K562 (cell line): ENCODE results near the gene NACC1. TPM values are rescaled to one million over a fixed set of nuclear protein-coding genes. Genes with fewer than 3 reads are reported as not detected.

Experiments used
- IFI16 ChIP-seq: fragments of 250-450 bp; sonication (Bioruptor Pico); IDR thresholded peaks from 2 replicates; pipeline ENCODE4 v2.1.2; 2022; ENCODE audit warnings: mild to moderate bottlenecking, inconsistent platforms
- KDM2B ChIP-seq: fragments of 250-450 bp; sonication (Bioruptor Pico); IDR thresholded peaks from 2 replicates; pipeline ENCODE4 v1.8.0; 2021; ENCODE audit warnings: mild to moderate bottlenecking, moderate library complexity
- NUFIP1 ChIP-seq: fragments of 450-650 bp; IDR thresholded peaks from 2 replicates; pipeline ENCODE4 v1.6.1; 2018; ENCODE audit not compliant: partially characterized antibody
- SIN3A ChIP-seq, 2 experiments: fragments of 150-350 bp in 1 of 2; IDR thresholded peaks; 2 replicates each; pipeline ENCODE4 v1.6.1; 2011 to 2016; ENCODE audit warnings: borderline replicate concordance in 2 of 2, low read depth in 2 of 2, low read length in 2 of 2, mild to moderate bottlenecking in 2 of 2, moderate library complexity in 2 of 2; ENCODE audit not compliant: control insufficient read depth in 1 of 2
- SMC3 ChIP-seq: conservative IDR thresholded peaks from 2 replicates; pipeline ENCODE4 v1.6.1; 2011; ENCODE audit warnings: low read depth, low read length, improper control_type of control experiment; ENCODE audit not compliant: insufficient read depth
- SRSF7 ChIP-seq: fragments of 200-400 bp; formaldehyde crosslinking; optimal IDR thresholded peaks from 2 replicates; pipeline ENCODE3; 2017; ENCODE audit warnings: mild to moderate bottlenecking, low read depth, low read length
- STAG1 ChIP-seq: sonication (generic); formaldehyde crosslinking; IDR thresholded peaks from 2 replicates; pipeline ENCODE4 v1.5.0; 2020; ENCODE audit warnings: missing genetic modification reagents, borderline replicate concordance
- TCFL5 ChIP-seq: fragments of 250-450 bp; sonication (Bioruptor Pico); conservative IDR thresholded peaks from 2 replicates; pipeline ENCODE4 v1.6.1; 2021; ENCODE audit warnings: mild to moderate bottlenecking, moderate library complexity, matching md5 sums
- ZBTB7A ChIP-seq: IDR thresholded peaks from 2 replicates; pipeline ENCODE4 v1.6.1; 2011; ENCODE audit warnings: low read depth, mild to moderate bottlenecking, low read length, moderate library complexity, borderline replicate concordance; ENCODE audit not compliant: control insufficient read depth
- ZNF143 ChIP-seq: sonication (generic); formaldehyde crosslinking; IDR thresholded peaks from 2 replicates; pipeline ENCODE4 v1.9.0; 2022; ENCODE audit warnings: mild to moderate bottlenecking, missing genetic modification reagents
- ZNF586 ChIP-seq: fragments of 450-650 bp; formaldehyde crosslinking; conservative IDR thresholded peaks from 2 replicates; pipeline ENCODE4 v1.4.0; 2020; ENCODE audit warnings: mild to moderate bottlenecking, moderate library complexity
- polyA plus RNA-seq, 8 experiments: library from polyadenylated mRNA; depleted of rRNA in 4 of 8; stranded (reverse) in 5 of 8; unstranded in 3 of 8; fragments of >200 nt; fragmentation: Nextera tagmentation in 2 of 8; fragmentation: Illumina TruSeq in 1 of 8; extraction: Ambion mirVana in 2 of 8; extraction: Trizol in 1 of 8; gene quantifications; 2 replicates each; pipeline versions ENCODE4 v1.2.1 to v1.2.3, GENCODE V29; 2011 to 2014; ENCODE audit warnings: inconsistent platforms in 1 of 8, missing spikeins in 1 of 8
- total RNA-seq, 7 experiments: library from RNA; depleted of rRNA in 6 of 7; stranded (reverse); fragments of >200 nt in 6 of 7; fragmentation: Illumina TruSeq in 2 of 7; extraction: Trizol in 2 of 7; gene quantifications; 2 replicates each; pipeline versions ENCODE4 v1.2.1 to v1.2.3, GENCODE V29; 2011 to 2021; ENCODE audit warnings: low replicate concordance in 1 of 7
- TF ChIP-seq, protein P1 (sequence below): fragments of 250-450 bp; sonication (Bioruptor Pico); IDR thresholded peaks from 2 replicates; pipeline ENCODE4 v1.8.0; 2022; ENCODE audit warnings: inconsistent platforms
- TF ChIP-seq, protein P2 (sequence below): fragments of 450-650 bp; IDR thresholded peaks from 2 replicates; pipeline ENCODE4 v1.6.1; 2016; ENCODE audit warnings: low read depth
- TF ChIP-seq, protein P3 (sequence below): fragments of 450-650 bp; IDR thresholded peaks from 2 replicates; pipeline ENCODE4 v1.6.1; 2017; ENCODE audit warnings: antibody characterized with exemption

NACC1 gene
- total and polyA plus RNA-seq, 9 of the 15 experiments (the other 6 are each of a cell fraction or from before 2014, with no cell fraction given), result 0.04 to 96.6 (median 25.8) TPM

DNA sequence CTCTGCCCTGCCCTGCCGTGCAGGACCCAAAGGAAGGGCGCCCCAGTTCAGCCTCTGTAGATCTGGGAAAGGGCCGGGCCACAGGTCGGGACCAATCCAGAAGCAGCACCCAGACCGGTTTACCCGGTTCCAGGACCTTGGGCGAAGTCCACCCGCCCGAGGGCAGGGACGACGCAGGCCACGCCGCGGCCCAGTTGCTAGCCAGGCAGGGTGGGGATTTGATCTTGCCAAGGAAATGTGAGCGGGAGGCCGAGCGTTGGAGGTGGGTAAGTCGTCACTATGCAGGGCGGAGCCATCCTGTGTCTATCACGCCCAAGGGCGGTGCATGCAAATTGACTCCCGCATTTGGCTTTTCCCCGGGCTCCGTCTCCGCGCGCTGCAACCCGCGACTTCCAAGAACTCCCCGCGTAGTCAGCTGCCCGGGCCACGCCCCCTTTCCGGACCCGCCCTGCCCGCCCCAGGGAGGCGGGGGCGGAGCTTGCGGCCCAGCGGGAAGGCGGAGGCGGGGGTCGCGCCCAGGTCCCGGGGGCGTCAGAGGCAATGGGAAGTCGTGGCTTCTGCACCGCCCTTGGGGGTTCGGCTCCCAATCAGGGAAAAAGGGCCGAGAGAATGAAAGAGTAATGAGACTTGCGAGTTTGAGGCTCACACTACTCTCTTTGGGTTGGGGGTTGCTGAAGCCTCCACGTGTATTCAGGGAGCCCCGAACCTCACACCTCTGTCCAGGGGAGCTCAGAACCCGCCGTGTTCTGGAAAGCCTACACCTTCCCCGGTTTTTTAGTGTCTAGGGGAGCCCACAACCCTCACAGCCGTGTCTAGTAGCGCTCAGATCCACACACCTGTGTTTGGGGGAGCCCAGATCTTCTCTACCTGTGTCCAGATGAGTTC, 44.9 kb downstream of the NACC1 start (continued):
- TF ChIP-seq, protein P1, sequence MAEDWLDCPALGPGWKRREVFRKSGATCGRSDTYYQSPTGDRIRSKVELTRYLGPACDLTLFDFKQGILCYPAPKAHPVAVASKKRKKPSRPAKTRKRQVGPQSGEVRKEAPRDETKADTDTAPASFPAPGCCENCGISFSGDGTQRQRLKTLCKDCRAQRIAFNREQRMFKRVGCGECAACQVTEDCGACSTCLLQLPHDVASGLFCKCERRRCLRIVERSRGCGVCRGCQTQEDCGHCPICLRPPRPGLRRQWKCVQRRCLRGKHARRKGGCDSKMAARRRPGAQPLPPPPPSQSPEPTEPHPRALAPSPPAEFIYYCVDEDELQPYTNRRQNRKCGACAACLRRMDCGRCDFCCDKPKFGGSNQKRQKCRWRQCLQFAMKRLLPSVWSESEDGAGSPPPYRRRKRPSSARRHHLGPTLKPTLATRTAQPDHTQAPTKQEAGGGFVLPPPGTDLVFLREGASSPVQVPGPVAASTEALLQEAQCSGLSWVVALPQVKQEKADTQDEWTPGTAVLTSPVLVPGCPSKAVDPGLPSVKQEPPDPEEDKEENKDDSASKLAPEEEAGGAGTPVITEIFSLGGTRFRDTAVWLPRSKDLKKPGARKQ, result no peak
- TF ChIP-seq ZNF586 (no peak), STAG1 (CRISPR knock-in tag) (no peak), SRSF7 (no peak), SMC3 (no peak), KDM2B (CRISPR knock-in tag) (no peak), IFI16 (CRISPR knock-in tag) (no peak; the same call in 1 of the 2 replicates), SIN3A (IDR thresholded peaks at IDR 0.05; ENCODE audit: borderline replicate concordance in 2 of 2, control insufficient read depth in 1 of 2, low read depth in 2 of 2, low read length in 2 of 2) (0 out of 4 replicates have a peak, but pooled peaks of 1 of the 2 experiments have one; percentile 35), ZNF143 (CRISPR knock-in tag) (0 out of 2 replicates have a peak, but pooled peaks have one; percentile 18), ZBTB7A (peak; percentile 100), TCFL5 (no peak; the same call in 1 of the 2 replicates), NUFIP1 (no peak)
- TF ChIP-seq, protein P2, sequence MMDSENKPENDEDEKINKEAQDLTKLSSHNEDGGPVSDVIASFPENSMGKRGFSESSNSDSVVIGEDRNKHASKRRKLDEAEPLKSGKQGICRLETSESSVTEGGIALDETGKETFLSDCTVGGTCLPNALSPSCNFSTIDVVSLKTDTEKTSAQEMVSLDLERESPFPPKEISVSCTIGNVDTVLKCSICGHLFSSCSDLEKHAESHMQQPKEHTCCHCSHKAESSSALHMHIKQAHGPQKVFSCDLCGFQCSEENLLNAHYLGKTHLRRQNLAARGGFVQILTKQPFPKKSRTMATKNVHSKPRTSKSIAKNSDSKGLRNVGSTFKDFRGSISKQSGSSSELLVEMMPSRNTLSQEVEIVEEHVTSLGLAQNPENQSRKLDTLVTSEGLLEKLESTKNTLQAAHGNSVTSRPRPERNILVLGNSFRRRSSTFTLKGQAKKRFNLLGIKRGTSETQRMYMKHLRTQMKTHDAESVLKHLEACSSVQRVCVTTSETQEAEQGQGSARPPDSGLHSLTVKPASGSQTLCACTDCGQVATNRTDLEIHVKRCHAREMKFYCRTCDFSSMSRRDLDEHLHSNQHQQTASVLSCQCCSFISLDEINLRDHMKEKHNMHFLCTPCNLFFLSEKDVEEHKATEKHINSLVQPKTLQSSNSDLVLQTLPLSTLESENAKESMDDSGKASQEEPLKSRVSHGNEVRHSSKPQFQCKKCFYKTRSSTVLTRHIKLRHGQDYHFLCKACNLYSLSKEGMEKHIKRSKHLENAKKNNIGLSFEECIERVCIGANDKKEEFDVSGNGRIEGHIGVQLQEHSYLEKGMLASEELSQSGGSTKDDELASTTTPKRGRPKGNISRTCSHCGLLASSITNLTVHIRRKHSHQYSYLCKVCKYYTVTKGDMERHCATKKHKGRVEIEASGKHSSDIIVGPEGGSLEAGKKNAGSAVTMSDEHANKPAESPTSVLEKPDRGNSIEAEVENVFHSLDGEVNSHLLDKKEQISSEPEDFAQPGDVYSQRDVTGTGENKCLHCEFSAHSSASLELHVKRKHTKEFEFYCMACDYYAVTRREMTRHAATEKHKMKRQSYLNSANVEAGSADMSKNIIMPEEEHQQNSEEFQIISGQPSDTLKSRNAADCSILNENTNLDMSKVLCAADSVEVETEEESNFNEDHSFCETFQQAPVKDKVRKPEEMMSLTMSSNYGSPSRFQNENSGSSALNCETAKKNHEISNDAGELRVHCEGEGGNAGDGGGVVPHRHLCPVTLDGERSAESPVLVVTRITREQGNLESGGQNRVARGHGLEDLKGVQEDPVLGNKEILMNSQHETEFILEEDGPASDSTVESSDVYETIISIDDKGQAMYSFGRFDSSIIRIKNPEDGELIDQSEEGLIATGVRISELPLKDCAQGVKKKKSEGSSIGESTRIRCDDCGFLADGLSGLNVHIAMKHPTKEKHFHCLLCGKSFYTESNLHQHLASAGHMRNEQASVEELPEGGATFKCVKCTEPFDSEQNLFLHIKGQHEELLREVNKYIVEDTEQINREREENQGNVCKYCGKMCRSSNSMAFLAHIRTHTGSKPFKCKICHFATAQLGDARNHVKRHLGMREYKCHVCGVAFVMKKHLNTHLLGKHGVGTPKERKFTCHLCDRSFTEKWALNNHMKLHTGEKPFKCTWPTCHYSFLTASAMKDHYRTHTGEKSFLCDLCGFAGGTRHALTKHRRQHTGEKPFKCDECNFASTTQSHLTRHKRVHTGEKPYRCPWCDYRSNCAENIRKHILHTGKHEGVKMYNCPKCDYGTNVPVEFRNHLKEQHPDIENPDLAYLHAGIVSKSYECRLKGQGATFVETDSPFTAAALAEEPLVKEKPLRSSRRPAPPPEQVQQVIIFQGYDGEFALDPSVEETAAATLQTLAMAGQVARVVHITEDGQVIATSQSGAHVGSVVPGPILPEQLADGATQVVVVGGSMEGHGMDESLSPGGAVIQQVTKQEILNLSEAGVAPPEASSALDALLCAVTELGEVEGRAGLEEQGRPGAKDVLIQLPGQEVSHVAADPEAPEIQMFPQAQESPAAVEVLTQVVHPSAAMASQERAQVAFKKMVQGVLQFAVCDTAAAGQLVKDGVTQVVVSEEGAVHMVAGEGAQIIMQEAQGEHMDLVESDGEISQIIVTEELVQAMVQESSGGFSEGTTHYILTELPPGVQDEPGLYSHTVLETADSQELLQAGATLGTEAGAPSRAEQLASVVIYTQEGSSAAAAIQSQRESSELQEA, result no peak
- TF ChIP-seq, protein P3, sequence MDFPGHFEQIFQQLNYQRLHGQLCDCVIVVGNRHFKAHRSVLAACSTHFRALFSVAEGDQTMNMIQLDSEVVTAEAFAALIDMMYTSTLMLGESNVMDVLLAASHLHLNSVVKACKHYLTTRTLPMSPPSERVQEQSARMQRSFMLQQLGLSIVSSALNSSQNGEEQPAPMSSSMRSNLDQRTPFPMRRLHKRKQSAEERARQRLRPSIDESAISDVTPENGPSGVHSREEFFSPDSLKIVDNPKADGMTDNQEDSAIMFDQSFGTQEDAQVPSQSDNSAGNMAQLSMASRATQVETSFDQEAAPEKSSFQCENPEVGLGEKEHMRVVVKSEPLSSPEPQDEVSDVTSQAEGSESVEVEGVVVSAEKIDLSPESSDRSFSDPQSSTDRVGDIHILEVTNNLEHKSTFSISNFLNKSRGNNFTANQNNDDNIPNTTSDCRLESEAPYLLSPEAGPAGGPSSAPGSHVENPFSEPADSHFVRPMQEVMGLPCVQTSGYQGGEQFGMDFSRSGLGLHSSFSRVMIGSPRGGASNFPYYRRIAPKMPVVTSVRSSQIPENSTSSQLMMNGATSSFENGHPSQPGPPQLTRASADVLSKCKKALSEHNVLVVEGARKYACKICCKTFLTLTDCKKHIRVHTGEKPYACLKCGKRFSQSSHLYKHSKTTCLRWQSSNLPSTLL, result no peak
